IPS-NIHi7 (cell line): Measurements from ENCODE around the gene UQCC2.
A peak's percentile ranks its signal among the peaks of the same experiment; 100 is the strongest.

Source experiments
- DNase-seq: peaks from one replicate; pipeline ENCODE4 v3.0.0; 2012; ENCODE audit warnings: mixed read lengths; ENCODE audit errors: extremely low spot score

The UQCC2 gene

DNA sequence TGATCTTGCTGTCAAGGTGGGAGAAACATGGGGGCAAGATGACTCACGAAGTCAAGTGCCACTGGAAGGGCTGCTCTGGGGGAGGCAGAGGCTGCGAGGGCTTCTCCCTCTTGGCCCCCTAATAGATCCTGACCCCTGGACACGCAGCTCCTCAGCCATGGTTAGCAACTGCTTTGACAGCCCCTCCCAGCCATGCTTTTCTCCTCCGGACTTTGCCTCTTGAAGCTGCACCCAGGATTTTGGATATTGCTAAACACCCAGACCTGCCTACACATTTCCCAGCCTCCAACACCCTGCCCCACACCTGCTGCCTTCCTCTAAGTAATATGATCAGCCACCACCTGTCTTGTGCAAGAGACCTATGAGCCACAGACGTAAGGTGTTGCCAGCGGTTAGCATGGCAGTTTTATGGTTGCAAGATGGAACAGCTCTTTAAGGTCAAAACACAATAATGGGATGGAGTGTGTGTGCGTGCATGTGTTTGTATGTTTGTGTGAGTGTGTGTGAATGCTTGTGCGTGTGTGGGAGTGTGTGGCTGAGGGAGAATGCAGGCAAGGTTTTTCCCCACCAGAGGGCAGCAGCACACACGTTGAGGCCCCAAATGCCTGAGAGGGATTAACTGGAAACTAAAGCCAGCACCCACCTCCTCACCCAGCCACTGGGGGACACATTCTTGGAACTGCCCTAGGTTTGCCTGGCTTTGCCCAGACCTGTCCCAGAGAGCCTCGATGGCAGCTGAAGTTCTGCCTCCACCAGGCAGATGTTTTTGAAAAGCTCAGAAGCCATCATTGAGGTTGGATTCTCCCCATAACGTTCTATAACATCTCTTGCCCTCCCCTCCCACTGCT lies 32.7 kb upstream of the UQCC2 start:
- DNase-seq = peak; percentile 91

- no peak for DNase-seq
Observed at GRCh38 chr6:33742837-33743236, 31.3 kb upstream of the UQCC2 start.

- DNase-seq = no peak
Observed at GRCh38 chr6:33742092-33742491, 30.6 kb upstream of the UQCC2 start.

DNA sequence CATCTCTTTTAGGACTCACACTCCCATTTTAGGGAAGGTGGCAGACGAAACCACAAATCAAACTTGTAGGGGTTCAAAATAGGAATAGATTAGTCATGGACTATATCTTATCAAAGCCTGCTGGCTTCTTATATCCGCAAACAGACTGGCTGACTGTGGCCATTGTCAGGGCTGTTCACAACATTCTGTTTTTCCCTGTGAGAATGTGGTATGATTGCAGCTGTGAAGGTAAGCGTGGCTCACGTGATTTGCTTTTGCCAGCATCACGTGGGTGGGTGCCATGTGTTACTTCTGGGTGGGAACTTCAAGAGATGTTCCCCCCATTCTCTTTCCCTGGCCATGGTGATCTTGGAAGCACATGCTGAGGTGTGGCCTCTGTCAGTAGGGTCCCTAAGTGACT lies 29.3 kb upstream of the UQCC2 start:
- no peak for DNase-seq

DNA sequence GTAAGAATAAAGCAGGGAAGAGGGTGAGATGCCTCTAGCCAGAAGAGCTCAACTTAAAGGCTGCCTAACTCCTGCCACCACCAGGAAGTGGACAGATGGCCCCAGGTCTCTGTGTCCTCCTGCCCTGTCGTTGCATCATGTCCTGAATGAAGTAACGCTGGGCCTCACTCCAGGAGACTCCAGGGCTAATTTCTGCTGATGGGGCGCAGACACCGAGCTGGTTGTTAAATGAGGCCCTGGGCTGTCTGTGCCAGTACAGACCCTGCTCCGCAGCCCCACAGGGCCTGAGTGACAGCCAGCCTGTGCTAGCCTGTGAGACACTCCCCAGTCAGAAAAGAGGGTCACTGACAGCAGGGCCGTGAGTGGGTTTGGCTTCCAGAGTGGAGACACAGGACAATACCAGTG lies 28.7 kb upstream of the UQCC2 start:
- DNase-seq = no peak

GRCh38 chr6:33739571-33739970 lies 28.1 kb upstream of the UQCC2 start:
- DNase-seq = no peak

DNA sequence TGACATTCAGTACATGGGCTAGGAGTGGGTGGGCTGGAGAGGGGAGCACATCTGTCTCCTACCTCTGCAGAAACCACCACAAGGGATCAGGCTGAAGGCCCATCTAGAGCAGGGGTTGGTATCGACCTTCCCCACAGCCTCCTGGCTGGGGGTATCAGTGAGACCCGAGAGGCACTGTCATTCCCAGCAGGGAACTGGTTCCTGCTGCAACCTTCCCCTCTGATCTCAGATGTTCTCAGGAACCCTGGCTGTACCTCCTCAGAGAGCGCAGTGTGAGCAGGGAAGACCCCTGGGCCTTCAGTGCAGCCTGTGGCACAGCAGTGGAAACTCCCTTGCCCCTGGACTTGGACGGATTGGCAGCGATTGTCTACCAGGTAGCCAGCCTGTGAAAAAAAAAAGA lies 27.4 kb upstream of the UQCC2 start:
- DNase-seq = no peak

DNA sequence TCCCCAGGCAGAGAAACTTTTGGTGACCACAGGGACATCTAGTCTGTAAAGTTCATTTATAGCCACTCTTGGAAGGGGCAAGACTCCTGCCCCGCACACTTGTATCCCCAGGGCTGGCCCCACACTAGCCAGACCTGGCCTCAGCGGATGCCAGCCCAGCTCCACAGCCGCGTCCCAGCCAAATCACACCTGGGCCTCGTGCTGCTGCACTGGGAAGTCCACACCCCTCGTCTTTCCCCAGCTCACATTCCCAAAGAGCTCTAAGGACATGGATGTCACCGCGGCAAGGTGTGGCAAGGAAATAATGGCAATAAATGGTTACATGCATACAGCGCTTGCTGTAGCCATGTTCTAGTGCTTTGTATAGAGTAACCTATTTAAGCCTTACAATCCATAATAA lies 26.7 kb upstream of the UQCC2 start:
- no peak for DNase-seq

DNA sequence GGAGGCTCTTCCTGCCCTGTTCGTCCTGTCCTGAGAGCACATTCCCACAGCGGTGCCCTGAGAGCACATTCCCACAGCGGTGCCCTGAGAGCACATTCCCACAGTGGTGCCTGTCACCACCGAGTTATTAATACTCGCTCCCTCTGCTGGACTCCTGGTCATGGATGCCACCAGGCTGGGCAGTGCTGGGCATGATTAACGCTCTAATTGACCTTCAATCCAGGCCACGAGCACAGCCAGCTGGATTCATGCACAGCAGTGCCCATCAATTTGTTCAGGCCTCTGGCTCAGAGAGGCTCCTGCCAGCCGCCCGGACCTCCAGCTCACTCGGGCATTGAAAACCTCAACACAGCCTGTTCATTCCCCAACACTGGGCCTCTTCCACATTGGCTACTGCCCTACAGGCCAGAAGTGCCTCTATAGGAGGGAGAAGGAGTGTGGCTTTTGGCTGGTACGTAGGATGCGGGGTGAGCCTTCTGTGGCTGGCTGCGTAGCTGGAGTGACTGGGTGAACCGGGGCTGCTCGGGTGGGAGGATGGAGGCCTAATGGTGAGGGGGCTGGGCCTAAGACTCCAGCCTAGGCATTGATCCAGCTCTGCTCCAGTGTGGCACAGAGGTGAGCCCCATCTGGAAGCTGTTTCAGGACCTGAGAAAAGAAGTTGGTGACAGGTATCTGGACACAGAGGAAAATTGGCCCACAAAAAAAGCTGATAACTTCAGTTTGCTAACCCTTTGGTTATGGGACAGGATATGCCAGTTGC lies 25.9 kb upstream of the UQCC2 start:
- DNase-seq = no peak

DNA sequence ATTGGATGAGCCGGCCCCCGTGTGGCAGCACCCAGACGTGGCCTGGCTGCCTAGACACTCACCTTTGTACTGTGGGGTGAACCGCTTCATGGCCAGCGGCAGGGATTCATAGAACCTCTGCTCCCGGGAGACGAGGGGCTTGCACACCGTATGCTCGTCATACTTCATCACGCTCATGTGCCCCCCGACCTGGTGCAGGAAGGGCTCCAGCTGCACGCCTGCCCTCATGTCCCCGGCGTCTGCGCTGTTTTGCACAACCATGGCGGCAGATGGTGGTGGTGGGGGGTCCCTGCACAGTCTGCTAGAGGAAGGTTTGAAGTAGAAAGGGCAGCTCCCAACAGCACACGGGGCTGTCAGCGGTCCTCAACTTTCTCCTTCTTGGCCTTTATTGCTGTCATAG lies 23.7 kb upstream of the UQCC2 start:
- no peak for DNase-seq

- DNase-seq = no peak
Observed at GRCh38 chr6:33733709-33734007, 22.2 kb upstream of the UQCC2 start.

DNA sequence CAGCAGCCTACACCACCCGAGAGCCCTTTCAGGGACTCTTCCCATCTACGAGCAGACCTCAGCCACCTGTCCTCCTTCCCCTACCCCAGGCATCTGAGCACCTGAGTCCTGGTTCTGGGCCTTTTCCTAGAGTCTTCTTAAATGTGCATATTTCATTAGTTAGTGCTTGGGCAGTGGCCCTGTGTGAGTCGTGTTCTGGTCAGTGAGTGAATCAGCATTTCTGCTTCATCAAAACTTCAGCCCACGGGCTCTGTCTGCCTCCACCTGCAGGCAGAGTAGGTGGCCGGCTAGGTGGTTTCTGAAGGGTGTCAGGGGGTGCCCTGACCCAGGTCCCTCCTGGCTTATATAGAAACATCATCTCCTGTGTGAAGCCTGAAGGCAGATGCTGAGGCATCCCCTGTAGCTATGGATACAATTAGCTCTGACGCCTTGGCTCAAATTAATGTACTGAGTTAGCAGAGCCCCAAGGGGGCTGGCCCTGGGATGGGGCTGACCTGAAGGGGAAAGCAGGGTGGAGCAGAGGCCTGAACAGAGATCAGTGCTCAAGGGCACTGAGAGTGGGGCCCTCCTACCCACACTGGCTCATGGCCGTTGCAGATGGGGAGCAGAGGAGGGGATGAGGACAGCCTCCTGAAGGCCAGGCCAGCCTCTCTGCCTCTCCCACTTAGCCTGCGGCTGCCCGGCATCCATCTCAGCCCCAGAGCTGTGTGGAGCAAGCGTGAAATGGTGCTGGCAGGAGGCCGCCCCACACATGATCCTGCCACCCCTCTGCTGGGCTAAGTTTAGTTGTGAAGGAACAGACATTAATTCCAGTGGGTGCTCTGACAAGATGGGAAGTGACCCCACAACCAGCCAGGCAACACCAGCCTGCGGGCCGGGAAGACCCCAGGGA lies 21.6 kb upstream of the UQCC2 start:
- DNase-seq = no peak

GRCh38 chr6:33732385-33732784 lies 20.9 kb upstream of the UQCC2 start:
- no peak for DNase-seq

GRCh38 chr6:33731751-33732282 lies 20.3 kb upstream of the UQCC2 start:
- DNase-seq = no peak

DNA sequence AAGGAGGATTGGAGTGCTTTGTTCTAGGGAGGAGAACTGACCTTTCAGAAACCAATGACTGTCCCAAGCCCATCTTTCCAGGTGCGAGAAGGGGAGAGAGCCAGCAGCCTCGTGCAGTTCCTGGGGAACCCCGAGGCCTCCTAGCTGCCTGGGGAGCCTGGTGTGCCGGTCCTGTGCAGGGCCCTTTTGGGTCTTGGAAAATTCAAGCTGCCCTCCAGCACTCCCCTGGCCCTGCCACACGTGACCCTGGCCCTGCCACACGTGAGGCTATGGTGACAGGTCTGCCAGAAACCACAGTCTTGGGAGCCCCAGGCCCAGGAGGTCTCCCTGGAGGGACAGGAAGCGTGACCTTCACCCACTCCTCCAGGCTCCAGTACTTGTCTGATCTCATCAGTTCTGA lies 19.5 kb upstream of the UQCC2 start:
- no peak for DNase-seq

DNA sequence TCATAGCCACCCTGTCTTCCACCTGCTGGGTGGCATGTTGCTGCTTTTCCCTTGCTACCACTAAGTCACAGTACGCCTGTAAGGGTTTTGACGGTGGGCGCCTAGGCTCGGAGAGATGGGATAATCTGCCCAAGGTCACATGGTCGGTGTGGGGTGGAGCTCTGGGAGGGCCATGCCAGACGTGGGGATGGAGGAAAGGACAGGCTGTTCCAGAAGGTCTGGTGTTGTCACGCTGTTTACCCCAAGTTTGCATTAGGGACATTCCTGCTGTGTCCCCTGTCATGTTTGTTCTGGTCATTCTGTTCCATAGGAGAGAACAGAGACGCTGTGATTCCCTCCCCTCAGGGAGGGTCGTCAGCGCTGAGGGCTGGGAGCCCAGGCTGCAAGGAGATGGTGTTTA lies 19.1 kb upstream of the UQCC2 start:
- no peak for DNase-seq

DNA sequence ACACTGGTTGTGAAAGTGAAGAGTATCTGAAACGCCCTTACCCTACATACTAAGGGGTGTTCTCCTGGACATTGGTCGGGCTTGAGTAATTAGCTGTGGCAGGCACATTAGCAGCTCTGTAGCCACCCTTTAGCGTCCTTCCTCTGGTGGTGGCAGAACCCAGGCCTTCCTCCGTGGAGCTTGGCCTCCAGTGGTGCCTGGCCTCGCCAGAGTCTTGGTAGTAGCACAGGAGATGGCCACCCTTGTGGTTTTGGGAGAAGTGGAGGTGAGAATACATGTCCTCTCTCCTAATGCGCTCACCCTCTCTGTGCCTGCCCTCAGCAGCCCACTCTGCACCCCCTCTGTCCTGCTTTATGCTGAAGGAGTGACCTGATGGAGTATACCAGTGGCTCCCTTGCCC lies 17.6 kb upstream of the UQCC2 start:
- DNase-seq = no peak

- DNase-seq = no peak
Observed at GRCh38 chr6:33728438-33728837, 16.9 kb upstream of the UQCC2 start.

DNA sequence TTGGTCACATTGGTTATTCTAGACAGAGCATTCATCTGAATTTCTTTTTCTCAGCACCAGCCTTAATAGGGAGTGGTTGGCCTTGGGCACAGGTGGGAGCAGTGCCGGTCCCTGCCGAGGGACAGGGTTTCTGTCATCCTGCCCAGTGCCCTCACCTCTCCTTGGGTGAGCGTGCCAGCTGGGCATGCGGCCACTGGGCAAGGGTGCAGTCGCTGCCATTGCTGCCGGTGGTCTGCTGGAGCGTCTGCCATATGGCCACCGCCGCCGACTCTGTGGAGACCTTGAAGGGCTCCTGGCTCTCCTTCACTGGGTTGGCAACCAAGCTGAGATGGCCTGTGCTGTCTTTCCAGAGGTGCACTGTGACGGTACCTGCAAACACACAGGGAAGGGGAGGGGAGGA lies 16.4 kb upstream of the UQCC2 start:
- no peak for DNase-seq

DNA sequence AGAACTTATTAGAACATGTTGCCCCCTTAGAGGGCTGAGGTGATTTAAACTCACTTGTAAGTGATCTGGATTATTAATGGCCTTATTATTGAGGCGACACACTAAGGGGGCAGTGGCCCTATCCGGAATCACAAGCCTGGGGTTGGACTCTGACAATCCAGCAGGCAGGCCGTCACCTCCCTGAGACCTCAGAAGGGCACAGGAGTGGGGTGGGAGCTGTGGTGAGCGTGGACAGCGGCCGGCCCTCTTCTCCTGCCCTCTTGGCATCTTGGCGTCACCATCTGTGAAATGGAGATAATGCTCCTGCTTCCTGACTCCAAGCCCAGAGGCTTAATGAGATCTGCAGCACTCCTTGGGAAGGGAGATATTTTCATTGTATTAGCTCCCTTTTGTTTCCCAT lies 15.6 kb upstream of the UQCC2 start:
- no peak for DNase-seq

- no peak for DNase-seq
Observed at GRCh38 chr6:33726696-33727095, 15.2 kb upstream of the UQCC2 start.
